ENCODE results near the gene PARL.
"Not testable (repeated sequence)": the region's sequence is repeated elsewhere in the genome, so short reads cannot be mapped to it uniquely, and the experiment has no call there.

PARL gene

DNA sequence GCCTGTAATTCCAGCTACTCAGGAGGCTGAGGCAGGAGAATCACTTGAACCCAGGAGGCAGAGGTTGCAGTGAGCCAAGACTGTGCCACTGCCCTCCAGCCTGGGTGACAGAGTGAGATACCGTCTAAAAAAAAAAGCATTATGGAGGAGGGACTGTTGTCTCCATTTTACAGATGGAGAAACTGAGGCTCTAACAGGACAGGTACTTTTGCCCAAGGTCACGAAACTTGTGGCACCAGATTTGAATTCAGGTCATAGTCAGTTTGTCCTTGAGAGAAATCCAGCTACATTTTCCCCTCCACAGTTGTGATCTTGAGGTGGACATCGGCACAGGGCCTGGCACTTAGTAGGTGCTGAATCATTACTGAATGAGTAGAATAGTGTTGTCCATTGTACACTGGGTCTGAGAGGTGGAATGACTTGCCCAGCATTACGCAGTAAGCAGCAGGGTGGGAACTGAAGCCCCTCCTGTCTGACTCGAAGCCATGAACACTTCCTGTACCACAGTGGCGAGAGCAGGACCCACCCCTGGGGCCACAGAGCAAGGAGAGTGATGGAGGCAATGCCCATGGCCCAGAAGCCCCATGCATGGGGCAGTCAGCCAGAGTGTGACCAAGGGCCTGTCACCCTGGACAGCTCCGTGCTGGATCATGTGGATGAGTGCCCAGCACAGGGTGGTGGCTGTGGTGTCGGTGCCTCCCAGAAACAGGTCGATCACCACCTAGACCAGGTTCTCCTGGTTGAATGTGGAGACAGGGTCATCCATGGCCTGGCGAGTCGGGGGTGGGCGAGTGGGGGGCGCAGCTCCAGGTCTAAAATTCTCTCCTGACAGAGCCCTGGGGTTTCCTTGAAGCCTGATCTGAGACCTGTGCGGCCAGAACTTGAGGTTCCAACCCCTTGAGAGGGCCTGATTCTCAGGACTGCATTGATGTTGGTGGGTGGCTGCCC, 20.4 kb upstream of the PARL start:
- no peak for DNase-seq

DNA sequence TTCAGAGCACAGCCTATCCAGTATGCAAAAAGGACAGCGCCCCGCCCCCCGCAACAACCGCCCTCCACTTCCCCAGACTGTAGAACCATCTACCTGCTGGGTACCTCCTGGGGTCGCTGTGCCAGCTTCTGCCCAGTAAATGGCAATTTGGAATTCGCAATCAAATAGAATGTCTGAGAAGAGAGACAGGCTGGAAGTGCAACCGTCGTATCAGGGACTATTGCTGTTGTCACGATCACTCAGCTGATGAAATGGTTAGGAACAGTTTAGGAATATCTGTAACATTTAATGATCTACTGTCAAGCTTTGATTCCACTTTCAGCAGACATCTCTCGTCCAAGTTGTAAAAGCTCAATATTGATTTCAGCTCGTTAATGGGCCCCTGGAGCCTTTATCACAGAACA, 13.3 kb upstream of the PARL start:
- no peak for DNase-seq

DNA sequence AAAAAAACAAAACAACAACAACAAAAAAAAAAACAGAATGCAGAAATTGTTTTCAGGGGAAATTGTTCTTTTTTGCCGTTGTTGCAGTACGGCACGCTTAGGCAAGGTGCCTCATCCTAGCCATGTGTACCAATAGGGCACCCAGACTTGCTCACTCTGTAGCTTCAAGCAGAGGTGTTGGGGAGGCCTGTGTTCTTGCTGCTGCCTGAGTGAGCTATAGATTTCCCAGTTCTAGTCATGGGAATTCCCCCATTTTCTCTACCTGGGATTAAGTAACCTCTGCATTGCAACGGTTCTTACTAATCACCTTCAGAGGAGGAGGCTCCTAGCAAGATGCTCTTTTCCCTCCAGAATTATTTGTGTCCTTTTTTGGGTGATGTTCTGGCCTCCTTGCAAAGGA, 12.9 kb upstream of the PARL start:
- DNase-seq = no peak

DNA sequence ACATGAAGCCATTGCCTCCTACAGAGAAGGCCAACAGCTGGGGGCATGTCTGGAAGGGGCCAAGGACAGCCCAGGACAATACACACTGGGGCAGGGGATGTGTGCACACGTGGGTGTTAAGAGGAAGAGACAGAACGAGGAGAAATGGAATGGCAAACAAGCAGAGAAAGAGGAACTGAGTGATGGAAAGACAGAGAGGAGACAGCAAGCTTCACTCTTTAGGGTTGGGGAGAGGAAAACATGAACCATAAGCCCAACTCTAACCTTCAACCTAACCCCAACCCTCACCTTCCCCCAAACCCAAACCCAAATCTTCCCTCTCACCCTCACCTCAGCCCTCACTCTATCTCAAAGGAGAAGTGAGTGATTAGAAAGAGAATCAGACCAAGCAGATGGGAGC, 11.9 kb upstream of the PARL start:
- no peak for DNase-seq

DNA sequence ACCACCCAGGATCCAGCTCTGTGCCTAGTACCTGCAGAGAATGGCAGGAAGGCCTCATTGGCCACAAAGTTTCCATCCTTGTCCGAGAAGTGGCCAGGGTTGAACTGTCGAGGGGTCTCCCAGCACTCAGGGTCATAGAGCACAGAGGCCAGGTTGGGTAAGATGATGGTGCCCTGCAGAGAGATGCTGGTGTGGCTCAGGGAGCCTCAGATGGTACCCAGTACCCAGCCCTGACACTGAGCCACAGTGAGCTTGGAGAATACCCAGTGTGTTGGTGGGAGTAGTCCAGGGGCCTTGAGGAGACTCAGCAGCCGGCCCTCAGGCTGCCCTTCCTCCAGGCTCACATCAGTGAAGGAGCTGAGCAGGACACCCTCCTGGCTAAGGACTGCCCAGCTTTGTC, 11.5 kb upstream of the PARL start:
- DNase-seq = no peak

DNA sequence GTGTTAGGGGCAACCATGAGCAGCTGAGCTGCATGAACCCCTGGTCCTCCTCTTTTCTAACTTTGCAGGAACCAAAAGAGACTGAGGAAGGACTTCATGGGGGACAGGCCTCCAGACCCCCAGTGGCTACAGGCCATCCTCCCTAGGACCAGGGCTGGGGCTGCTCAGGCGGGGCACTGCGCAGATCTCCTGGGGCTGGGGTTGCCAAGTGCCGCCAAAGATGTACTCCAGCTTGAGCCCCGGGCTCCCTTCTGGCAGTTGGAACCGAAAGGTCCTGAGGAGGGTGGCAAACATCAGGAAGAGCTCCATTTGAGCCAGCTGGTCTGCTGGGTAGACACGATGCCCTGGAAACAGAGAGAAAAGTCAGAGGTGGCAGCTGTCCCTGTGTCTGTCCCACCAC, 11.1 kb upstream of the PARL start:
- DNase-seq = no peak

DNA sequence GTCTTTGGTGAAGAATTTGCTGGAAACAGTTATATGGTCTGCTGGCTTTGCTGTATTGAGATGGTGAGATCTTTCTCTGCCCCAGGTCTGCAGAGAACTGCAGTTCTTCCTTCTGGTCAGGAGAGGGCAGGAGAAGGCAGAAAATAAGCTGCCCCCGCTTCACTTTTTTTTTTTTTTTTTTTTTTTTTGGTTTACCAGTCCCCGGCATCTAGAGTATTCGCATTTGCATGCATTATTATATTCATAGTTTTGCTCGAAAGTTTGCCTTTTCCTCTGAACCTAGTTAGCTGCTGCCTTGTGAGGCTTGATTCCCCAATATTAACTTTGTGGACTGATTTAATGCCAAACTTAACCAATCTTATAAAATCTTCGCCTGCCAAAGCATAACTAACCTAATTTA, 10.6 kb upstream of the PARL start:
- peak in 1 of 2 experiments; percentile 19 for DNase-seq

DNA sequence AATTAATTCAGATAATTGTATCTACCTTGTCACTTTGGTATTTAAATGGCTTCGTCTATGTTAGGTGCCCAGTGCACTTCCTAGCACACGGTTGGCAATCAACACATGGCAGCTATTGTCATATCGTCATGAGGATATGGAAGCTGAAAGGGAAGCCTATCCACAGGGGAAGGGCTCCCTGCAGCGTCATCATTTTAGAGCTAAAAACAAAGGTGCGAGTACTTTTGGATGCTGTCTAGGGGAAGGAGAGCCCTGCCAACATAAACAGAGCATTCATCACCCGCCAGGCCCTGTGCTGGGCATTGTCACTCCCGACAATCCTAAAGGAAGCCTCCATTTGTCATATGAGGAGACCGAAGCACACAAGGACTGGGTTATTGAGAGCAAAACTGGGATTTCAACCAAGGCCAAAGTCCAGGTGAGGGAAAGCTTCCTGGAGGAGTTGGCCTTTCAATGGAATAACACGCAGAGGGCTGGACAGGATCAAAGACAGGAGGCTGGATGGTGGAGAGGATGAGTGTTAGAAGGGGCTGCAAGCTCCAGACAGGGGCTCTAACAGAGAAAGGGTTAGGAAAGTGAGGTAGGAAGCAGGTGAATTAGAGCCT, 8.0 kb upstream of the PARL start:
- no peak for DNase-seq

DNA sequence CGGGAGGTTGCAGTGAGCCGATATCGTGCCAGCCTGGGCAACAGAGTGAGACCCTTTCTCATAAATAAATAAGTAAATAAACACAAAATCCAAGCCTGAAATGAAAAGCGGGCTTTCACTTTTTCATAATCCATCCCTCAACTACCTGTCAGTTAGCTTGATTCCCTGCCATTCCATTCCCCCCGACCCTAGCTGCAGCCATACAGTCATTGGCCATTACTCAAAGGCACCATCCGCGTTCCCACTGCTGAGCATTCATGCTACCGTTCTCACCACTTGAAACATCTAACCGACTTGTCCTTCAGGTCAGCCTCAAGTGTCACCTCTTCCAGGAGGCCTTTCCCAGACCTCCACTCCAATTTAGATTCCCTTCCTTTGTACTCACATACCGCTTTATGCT, 1.1 kb upstream of the PARL start:
- DNase-seq = no peak

DNA sequence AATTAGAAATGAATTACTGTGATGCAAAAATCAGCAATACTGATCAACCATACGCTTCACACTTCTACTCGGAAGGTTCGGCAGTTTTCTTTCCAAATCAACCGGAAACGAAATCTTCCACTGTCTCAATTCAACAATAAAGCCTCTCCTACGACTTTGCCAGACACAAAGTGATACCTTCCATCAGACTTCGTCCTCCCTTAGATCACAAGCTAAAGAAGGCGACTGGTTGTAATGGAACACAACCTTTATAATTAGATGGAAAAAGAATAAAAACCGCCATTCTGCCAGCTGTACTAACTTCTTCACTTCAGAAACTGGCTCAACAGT, 618 bp downstream of the PARL start:
- DNase-seq = no peak

DNA sequence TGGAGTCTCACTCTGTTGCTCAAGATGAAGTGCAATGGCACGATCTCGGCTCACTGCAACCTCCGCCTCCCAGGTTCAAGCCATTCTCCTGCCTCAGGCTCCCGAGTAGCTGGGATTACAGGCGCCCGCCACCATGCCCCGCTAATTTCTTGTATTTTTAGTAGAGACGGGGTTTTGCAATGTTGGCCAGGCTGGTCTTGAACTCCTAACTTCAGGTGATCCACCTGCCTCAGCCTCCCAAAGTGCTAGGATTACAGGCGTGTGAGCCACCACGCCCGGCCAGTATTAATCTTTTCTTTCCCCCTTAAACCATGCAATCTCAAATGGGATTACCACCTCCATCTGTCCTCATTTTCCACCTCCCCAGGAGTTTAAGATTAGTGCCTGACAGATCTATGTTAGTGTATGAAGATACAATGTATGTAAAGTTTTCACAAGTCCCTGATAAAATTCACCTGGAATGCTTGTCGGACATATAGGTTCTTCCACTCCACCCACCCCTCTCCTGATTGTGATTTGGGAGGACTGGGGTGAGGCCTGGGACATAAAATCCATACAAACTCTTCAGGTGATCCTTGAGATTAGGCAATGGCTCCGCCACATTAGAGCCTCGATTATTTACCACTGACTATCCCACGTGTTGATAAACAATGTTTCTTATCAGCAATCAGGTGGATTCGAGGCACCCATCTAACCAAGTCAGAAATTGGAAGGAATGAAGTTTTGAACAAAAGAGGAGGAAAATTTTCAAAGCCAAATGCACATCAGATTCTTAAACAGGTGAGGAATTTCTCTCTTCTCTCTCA, 1.2 kb downstream of the PARL start:
- DNase-seq = no peak

DNA sequence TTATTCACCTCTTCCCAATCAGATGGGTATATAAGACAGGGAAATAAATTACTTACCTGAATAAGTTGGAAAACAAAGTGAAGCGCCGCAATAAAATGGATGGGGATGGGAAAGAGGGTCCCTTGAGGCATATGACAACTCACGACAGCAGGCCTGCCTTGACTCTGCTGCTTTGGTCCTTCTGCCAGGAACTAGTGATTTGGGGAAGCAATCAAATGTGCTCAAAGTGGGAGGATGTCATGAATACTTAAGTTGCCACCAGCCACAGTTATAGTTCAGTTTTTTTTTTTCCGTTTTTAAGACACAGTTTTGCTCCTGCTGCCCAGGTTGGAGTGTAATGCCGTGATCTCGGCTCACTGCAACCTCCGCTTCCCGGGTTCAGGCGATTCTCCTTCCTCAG, 4.6 kb downstream of the PARL start:
- no peak for DNase-seq

DNA sequence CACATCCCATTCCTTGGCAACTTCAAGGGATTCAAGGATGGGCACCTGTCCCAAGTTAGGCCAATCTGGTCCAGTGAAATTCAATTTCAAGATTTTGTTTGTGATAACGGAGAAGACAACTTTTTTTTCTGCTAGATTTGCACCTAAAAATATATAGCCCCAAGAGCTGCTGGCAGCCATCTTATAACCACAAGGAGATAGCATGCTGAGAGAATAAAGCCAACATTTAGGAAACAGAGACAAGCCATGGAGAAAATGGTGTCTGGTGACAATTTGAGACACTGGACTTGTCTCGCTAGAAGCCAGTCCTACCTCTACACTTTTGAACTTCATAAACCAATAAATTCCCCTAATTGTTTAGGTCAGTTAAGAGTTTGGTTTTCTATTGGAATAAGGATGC, 5.4 kb downstream of the PARL start:
- DNase-seq = no peak

DNA sequence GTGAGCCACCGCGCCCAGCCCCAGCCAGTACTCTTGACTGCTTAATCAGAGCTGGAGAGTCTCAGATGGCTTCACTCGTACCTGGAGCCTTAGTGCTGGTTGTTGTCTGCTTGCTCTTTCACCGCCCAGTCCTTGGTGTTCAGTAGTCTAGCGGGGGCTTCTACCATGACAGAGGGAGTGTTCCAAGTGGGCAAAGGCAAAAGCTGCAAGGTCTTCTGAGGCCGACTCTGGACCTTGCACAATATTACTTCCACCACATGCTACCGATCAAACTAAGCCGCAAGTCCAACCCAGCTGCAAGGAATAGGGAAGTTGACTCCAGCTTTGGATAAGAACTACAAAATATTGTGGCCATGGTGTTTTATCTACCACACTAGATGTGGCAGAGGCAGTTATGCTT, 6.6 kb downstream of the PARL start:
- DNase-seq = no peak

DNA sequence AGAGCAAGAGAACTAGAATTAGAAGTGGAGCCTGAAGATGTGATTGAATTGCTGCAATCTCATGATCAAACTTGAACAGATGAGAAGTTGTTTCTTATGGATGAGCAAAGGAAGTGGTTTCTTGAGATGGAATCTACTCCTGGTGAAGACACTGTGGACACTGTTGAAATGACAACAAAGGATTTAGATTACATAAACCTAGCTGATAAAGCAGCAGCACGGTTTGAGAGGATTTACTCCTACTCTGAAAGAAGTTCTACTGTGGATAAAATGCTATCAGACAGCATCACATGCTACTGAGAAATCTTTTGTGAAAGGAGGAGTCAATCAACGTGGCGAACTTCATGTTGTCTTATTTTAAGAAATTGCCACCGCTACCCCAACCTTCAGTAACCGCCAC, 7.5 kb downstream of the PARL start:
- DNase-seq = not testable (repeated sequence)

DNA sequence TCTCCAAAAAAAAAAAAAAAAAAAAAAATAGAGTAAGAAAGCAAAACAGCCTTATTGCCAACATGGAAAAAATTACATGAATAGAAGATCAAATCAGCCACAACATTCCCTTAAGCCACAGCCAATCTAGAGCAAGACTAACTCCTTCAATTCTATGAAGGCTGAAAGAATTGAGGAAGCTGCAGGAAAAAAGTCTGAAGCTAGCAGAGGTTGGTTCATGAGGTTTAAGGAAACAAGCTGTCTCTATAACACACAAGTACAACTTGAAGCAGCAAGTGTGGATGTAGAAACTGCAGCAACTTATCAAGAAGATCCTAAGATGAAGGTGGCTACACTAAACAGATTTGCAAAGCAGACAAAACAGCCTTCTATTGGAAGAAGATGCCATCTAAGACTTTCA, 9.3 kb downstream of the PARL start:
- no peak for DNase-seq

DNA sequence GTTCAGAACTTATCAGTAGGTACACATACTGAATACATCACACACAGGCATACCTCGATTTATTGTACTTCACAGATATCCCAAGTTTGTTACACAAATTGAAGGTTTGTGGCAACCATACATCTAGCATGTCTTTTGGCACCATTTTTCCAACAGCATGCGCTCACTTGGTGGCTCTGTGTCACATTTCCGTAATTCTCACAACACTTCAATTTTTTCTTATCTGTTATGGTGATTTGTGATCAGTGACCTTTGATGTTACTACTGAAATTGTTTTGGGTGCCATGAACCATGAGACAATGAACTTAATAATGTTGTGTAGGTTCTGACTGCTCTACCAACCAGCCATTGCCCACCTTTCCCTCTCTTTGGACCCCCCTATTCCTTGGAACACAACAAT, 10.8 kb downstream of the PARL start:
- DNase-seq = no peak

DNA sequence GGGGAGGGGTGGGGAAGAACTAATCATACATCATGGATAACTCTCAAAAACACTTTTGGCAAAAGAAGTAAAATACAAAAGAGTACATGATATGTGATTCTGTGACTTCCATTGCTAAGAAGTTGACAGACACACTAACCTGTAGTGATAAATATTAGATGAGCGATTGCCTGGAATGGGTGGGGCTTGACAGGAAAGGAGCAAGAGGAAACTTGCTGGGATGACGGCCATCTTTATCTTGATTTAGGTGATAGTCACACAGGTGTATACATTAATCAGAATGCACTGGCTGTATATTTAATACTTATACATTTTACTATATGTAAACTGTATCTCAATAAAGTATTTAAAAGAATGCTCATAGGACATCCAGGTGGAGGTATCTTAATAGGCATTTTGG, 13.1 kb downstream of the PARL start:
- no peak for DNase-seq

DNA sequence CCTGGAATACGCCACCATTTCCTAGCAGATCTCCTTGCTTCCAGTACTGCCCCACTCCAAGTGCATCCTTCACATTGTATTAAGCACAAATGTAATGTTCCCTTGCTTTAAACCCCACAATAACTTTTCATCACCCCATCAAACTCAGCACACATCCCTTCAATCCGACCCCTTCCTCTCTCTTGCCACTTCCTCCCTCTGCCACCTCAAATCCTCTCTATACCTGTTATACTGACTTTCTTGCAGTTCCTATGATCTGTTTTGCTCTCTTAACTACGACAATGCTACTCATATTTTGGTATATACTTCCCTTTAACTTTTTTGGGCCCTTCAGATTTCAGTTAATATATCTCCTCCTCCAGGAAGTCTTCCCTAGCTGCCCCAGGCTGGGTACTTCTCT, 14.1 kb downstream of the PARL start:
- DNase-seq = no peak

DNA sequence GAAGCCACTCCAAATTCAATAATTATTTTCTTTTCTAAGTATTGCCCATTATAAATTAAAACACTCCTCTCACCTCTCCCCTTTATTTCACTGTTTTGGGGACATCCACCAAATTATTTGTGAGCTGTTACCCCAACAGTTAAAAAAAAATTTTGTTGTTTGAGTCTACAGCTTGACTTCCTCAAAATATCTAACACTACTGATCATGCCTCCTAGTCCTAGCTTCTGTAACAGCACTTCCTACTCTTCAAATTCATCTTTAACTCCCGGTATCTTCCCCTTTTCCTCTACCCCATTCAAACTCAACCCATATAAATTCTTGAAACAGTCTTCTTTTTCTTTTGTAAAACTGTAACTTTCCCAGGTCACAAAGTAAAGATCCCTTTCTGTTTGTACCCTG, 15.9 kb downstream of the PARL start:
- DNase-seq = no peak

DNA sequence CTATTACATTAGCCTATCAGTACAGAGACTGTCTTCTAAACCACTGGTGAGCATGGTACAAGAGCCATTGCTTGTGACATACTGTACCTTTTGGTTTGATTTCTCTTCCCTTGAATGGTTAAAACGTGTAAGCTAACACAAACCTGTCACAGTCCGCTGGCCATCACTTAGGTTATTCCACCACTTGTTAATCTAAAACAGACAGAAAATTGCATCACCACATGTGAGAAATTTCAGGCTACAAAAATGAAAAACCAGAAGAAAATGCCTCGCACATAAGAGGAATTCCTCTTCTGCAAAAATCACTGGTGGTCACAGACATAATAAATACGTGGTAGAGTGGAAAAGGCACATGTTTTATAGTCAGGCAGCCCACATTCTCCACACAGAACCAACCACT, 22.1 kb downstream of the PARL start:
- DNase-seq = no peak

DNA sequence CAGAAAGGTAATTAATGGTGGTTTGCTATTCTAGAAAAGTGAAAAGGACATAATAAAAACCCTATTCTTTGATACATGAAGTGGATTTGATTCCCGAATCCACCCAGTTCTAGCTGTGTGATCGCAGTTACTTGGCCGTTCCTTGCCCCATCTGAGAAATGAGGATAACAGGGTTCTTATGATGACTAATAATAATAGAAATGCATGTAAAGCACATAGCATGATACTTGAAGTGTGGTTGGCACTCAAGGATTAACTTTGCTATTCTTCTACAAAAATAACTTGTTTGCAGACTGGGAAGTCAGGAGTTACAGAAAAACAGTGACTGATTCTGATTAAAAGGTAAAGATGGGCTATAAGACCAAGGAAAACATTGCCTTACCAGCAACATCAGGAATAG, 26.8 kb downstream of the PARL start:
- DNase-seq = no peak

DNA sequence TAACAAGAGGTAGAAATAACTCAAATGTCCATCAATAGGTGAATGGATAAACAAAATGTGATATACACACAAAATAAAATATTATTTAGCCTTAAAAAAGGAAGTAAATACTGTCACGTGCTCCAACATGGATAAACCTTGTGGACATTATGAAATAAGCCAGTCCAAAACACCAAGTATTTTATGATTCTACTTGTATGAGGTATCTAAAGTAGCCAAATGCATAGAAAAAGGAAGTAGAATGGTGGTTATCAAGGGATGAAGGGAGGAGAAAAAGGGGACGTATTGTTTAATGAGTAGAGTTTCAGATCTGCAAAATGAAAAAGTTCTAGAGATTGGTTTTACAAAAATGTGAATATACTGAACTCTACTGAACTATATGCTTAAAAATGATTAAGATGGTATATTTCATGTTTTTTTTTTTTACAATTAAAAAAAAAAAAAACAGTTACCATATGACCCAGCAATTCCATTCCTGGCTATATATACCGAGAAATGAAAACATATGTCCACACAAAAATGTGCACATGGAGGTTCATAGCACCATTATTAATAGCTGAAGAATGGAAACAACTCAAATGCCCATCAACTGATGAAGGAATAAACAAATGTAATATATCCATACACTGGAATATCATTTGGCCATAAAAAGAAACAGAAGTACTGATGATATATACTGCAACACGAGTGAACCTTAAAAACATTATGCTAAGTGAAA, 30.2 kb downstream of the PARL start:
- no peak for DNase-seq
